WTC11 (cell line): ENCODE results near the gene CBLIF. TPM values are rescaled to one million over a fixed set of nuclear protein-coding genes. Genes with fewer than 3 reads are reported as not detected.

Experiments used
- ATAC-seq: fragments of 200-7000 bp; cut with Tn5 transposase; 2 replicates; pipeline ENCODE4 v1.10.0; 2021; ENCODE audit warnings: mild to moderate bottlenecking, moderate library complexity
- CTCF ChIA-PET: fragments of 300-600 bp; sonication (Branson Sonifier 250); formaldehyde crosslinking; loops from one replicate; lab custom pipeline; 2021; ENCODE audit warnings: antibody characterized with exemption; lab: Charles Lee
- POLR2A ChIA-PET: fragments of 350-600 bp; sonication (Branson Sonifier 250); formaldehyde crosslinking; loops from one replicate; lab custom pipeline; 2021; ENCODE audit warnings: antibody characterized with exemption; lab: Charles Lee
- DNase-seq: peaks from one replicate; pipeline ENCODE4 v3.0.0; 2021; ENCODE audit warnings: low spot score
- H3K27ac Mint-ChIP-seq: 2 replicates; pipeline ENCODE4 v1.8.0; 2021; ENCODE audit warnings: mixed read lengths
- H3K27me3 Mint-ChIP-seq: 2 replicates; pipeline ENCODE4 v1.8.0; 2021; ENCODE audit warnings: low read depth, mild to moderate bottlenecking, moderate library complexity, mixed read lengths
- H3K36me3 Mint-ChIP-seq: 2 replicates; pipeline ENCODE4 v1.8.0; 2021; ENCODE audit warnings: mixed read lengths
- H3K4me1 Mint-ChIP-seq: 2 replicates; pipeline ENCODE4 v1.8.0; 2022; ENCODE audit warnings: mixed read lengths
- H3K4me3 Mint-ChIP-seq: 2 replicates; pipeline ENCODE4 v1.8.0; 2021; ENCODE audit warnings: mild to moderate bottlenecking, moderate library complexity, mixed read lengths
- H3K9me3 Mint-ChIP-seq: 2 replicates; pipeline ENCODE4 v1.8.0; 2021; ENCODE audit warnings: mixed read lengths
- CREB1 ChIP-seq: sonication (generic); formaldehyde crosslinking; IDR thresholded peaks from 2 replicates; pipeline ENCODE4 v1.8.0; 2023; ENCODE audit warnings: mild to moderate bottlenecking, missing genetic modification reagents
- CREM ChIP-seq: sonication (generic); formaldehyde crosslinking; IDR thresholded peaks from 2 replicates; pipeline ENCODE4 v1.8.1; 2022; ENCODE audit warnings: mild to moderate bottlenecking, missing genetic modification reagents, moderate library complexity
- ELF4 ChIP-seq: sonication (generic); formaldehyde crosslinking; IDR thresholded peaks from 2 replicates; pipeline ENCODE4 v1.8.1; 2022; ENCODE audit warnings: low read depth, mild to moderate bottlenecking, moderate library complexity, missing genetic modification reagents
- ETV6 ChIP-seq: sonication (generic); formaldehyde crosslinking; IDR thresholded peaks from 2 replicates; pipeline ENCODE4 v1.8.1; 2022; ENCODE audit warnings: mild to moderate bottlenecking, missing genetic modification reagents
- FOXJ3 ChIP-seq: sonication (generic); formaldehyde crosslinking; IDR thresholded peaks from 2 replicates; pipeline ENCODE4 v1.9.0; 2021; ENCODE audit warnings: missing genetic modification reagents, mild to moderate bottlenecking, borderline replicate concordance
- GTF2I ChIP-seq: fragments of 250-450 bp; sonication (Bioruptor Pico); conservative IDR thresholded peaks from 2 replicates; pipeline ENCODE4 v1.4.0; 2021; ENCODE audit warnings: mild to moderate bottlenecking
- NFATC4 ChIP-seq: fragments of 250-450 bp; sonication (Bioruptor Pico); IDR thresholded peaks from 2 replicates; pipeline ENCODE4 v1.9.0; 2021; ENCODE audit warnings: mild to moderate bottlenecking
- NR2C2 ChIP-seq: sonication (generic); formaldehyde crosslinking; IDR thresholded peaks from 2 replicates; pipeline ENCODE4 v1.8.0; 2022; ENCODE audit warnings: mild to moderate bottlenecking, missing genetic modification reagents
- NR3C1 ChIP-seq: sonication (generic); formaldehyde crosslinking; conservative IDR thresholded peaks from 2 replicates; pipeline ENCODE4 v1.8.1; 2023; ENCODE audit warnings: low read depth, mild to moderate bottlenecking, missing genetic modification reagents
- RORB ChIP-seq: fragments of 250-450 bp; sonication (Bioruptor Pico); IDR thresholded peaks from 2 replicates; pipeline ENCODE4 v1.9.0; 2021; ENCODE audit warnings: mild to moderate bottlenecking
- SOX15 ChIP-seq: fragments of 250-450 bp; sonication (Bioruptor Pico); IDR thresholded peaks from 2 replicates; pipeline ENCODE4 v1.9.0; 2021; ENCODE audit warnings: mild to moderate bottlenecking
- SP1 ChIP-seq: sonication (generic); formaldehyde crosslinking; conservative IDR thresholded peaks from 2 replicates; pipeline ENCODE4 v1.8.1; 2022; ENCODE audit warnings: missing genetic modification reagents
- ZNF138 ChIP-seq: sonication (generic); formaldehyde crosslinking; conservative IDR thresholded peaks from 2 replicates; pipeline ENCODE4 v1.8.1; 2022; ENCODE audit warnings: mild to moderate bottlenecking, moderate library complexity, missing genetic modification reagents
- total RNA-seq: library from RNA; stranded (reverse); gene quantifications from 3 replicates; pipeline ENCODE4 v1.2.3, GENCODE V29; 2021
- TF ChIP-seq, protein P1 (sequence below): sonication (generic); formaldehyde crosslinking; IDR thresholded peaks from 2 replicates; pipeline ENCODE4 v1.8.1; 2023; ENCODE audit warnings: mild to moderate bottlenecking, missing genetic modification reagents, borderline replicate concordance
- TF ChIP-seq, protein P2 (sequence below): sonication (generic); formaldehyde crosslinking; IDR thresholded peaks from 2 replicates; pipeline ENCODE4 v1.8.0; 2023; ENCODE audit warnings: mild to moderate bottlenecking, missing genetic modification reagents
- TF ChIP-seq, protein P3 (sequence below): sonication (generic); formaldehyde crosslinking; IDR thresholded peaks from 2 replicates; pipeline ENCODE4 v1.8.0; 2022; ENCODE audit warnings: mild to moderate bottlenecking, missing genetic modification reagents
- TF ChIP-seq, protein P4 (sequence below): fragments of 250-450 bp; sonication (Bioruptor Pico); conservative IDR thresholded peaks from 2 replicates; pipeline ENCODE4 v1.9.0; 2021; ENCODE audit warnings: mild to moderate bottlenecking

The CBLIF gene
- total RNA-seq, 1 experiment from 2014 or later: not detected

DNA sequence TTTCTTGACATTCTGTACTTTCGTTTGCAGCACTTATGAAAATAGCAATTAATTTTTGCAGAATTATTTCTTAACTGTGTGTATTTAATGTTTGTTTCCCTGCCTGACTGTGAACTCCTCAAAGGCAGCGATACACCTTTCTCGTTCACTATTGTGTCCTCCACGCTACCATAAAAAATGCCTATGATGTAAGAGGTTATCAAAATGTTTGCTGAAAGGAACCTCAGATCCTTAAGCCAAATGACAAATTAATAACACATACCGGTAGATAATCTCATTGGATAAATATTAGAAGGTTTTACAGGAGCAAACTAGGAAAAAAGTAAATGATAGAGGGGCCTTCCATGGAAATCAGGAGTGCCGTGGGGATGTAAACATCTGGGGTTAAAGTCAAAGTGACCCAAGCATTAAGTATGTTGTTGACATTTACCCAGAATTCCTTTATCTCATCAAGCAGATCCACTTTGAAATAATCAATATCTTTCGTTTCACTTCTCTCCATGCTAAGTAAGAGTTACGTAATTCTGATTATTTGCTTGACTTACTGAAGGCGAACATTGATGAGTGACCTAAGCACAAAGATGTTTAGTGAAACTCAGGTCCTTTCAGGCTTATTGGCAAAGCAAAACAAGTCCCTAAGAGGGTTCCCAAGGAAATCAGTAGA, 30.7 kb upstream of the CBLIF start:
- peaks cover 31% of the 10 kb centered on the region for H3K4me1 Mint-ChIP-seq
- TF ChIP-seq, protein P1, sequence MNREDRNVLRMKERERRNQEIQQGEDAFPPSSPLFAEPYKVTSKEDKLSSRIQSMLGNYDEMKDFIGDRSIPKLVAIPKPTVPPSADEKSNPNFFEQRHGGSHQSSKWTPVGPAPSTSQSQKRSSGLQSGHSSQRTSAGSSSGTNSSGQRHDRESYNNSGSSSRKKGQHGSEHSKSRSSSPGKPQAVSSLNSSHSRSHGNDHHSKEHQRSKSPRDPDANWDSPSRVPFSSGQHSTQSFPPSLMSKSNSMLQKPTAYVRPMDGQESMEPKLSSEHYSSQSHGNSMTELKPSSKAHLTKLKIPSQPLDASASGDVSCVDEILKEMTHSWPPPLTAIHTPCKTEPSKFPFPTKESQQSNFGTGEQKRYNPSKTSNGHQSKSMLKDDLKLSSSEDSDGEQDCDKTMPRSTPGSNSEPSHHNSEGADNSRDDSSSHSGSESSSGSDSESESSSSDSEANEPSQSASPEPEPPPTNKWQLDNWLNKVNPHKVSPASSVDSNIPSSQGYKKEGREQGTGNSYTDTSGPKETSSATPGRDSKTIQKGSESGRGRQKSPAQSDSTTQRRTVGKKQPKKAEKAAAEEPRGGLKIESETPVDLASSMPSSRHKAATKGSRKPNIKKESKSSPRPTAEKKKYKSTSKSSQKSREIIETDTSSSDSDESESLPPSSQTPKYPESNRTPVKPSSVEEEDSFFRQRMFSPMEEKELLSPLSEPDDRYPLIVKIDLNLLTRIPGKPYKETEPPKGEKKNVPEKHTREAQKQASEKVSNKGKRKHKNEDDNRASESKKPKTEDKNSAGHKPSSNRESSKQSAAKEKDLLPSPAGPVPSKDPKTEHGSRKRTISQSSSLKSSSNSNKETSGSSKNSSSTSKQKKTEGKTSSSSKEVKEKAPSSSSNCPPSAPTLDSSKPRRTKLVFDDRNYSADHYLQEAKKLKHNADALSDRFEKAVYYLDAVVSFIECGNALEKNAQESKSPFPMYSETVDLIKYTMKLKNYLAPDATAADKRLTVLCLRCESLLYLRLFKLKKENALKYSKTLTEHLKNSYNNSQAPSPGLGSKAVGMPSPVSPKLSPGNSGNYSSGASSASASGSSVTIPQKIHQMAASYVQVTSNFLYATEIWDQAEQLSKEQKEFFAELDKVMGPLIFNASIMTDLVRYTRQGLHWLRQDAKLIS (CRISPR knock-in tag): no peak
- TF ChIP-seq, protein P2, sequence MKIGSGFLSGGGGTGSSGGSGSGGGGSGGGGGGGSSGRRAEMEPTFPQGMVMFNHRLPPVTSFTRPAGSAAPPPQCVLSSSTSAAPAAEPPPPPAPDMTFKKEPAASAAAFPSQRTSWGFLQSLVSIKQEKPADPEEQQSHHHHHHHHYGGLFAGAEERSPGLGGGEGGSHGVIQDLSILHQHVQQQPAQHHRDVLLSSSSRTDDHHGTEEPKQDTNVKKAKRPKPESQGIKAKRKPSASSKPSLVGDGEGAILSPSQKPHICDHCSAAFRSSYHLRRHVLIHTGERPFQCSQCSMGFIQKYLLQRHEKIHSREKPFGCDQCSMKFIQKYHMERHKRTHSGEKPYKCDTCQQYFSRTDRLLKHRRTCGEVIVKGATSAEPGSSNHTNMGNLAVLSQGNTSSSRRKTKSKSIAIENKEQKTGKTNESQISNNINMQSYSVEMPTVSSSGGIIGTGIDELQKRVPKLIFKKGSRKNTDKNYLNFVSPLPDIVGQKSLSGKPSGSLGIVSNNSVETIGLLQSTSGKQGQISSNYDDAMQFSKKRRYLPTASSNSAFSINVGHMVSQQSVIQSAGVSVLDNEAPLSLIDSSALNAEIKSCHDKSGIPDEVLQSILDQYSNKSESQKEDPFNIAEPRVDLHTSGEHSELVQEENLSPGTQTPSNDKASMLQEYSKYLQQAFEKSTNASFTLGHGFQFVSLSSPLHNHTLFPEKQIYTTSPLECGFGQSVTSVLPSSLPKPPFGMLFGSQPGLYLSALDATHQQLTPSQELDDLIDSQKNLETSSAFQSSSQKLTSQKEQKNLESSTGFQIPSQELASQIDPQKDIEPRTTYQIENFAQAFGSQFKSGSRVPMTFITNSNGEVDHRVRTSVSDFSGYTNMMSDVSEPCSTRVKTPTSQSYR (CRISPR knock-in tag): no peak
- TF ChIP-seq, protein P3, sequence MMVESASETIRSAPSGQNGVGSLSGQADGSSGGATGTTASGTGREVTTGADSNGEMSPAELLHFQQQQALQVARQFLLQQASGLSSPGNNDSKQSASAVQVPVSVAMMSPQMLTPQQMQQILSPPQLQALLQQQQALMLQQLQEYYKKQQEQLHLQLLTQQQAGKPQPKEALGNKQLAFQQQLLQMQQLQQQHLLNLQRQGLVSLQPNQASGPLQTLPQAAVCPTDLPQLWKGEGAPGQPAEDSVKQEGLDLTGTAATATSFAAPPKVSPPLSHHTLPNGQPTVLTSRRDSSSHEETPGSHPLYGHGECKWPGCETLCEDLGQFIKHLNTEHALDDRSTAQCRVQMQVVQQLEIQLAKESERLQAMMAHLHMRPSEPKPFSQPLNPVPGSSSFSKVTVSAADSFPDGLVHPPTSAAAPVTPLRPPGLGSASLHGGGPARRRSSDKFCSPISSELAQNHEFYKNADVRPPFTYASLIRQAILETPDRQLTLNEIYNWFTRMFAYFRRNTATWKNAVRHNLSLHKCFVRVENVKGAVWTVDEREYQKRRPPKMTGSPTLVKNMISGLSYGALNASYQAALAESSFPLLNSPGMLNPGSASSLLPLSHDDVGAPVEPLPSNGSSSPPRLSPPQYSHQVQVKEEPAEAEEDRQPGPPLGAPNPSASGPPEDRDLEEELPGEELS (CRISPR knock-in tag): no peak
- TF ChIP-seq FOXJ3 (no peak), RORB (no peak), ELF4 (CRISPR knock-in tag) (no peak), SOX15 (CRISPR knock-in tag) (no peak), CREB1 (CRISPR knock-in tag) (no peak), GTF2I (CRISPR knock-in tag) (no peak), NR3C1 (no peak), SP1 (CRISPR knock-in tag) (no peak), ZNF138 (CRISPR knock-in tag) (no peak), NFATC4 (CRISPR knock-in tag) (no peak), ETV6 (CRISPR knock-in tag) (no peak), NR2C2 (CRISPR knock-in tag) (no peak), CREM (CRISPR knock-in tag) (no peak)
- TF ChIP-seq, protein P4, sequence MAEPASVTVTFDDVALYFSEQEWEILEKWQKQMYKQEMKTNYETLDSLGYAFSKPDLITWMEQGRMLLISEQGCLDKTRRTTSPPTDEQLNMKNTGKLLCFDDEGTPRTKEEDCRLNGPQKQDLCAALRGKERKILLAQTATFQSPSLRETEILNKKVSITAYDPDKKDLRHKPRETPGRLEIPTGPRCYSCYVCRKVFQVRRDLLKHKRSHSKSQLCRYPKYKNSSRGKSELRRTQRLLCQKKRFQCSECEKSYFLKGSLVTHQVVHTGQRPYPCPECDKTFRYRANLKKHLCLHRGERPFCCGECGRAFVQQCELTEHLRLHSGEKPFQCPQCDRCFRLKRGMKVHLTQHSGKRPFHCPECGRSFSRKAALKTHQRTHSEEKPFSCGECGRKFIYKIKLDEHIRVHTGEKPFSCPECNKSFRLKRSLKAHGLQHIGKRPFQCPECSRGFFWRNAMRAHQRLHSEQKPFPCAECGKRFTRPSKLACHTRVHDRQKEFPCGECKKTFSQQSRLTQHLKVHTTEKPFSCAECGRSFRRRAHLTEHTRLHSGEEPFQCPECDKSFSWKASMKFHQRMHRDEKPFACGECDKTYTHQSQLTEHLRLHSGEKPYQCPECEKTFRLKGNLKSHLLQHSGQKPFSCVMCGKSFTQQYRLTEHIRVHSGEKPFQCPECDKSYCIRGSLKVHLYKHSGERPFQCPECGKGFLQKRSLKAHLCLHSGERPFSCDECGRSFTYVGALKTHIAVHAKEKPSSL (CRISPR knock-in tag): no peak
- H3K36me3 Mint-ChIP-seq: no peaks in the 10 kb centered on the region; the same call in 1 of the 2 replicates
- POLR2A ChIA-PET: no interaction called here
- no peak overlapping the region for H3K27ac Mint-ChIP-seq
- peaks cover 8% of the 10 kb centered on the region for H3K9me3 Mint-ChIP-seq
- no peaks in the 10 kb centered on the region for H3K27me3 Mint-ChIP-seq
- CTCF ChIA-PET: no interaction called here
- ATAC-seq (no peak), DNase-seq (no peak)
- H3K4me3 Mint-ChIP-seq: no peak overlapping the region
